Stimulated activated CD4-positive, alpha-beta T cell treated with anti-CD3 and anti-CD28 coated beads, Interleukin-4, amount 100 ng/mL, for 4 hours (primary cell): Measurements from ENCODE around the gene EFCAB6.

Experiments used
- DNase-seq, 2 experiments: peaks; one replicate each; pipeline ENCODE4 v3.0.0-alpha.2; 2020

Gene EFCAB6

GRCh38 chr22:43847376-43848289, 35.5 kb upstream of the EFCAB6 start:
- DNase-seq = no peak

- DNase-seq = no peak
These were observed 34.9 kb upstream of the EFCAB6 start for GRCh38 chr22:43846966-43847365.

GRCh38 chr22:43845981-43846380, 33.9 kb upstream of the EFCAB6 start:
- DNase-seq = no peak

- DNase-seq = no peak
These were observed 32.7 kb upstream of the EFCAB6 start for GRCh38 chr22:43844560-43845545.

- DNase-seq = no peak
These were observed 31.9 kb upstream of the EFCAB6 start for GRCh38 chr22:43843783-43844530.

- no peak for DNase-seq
These were observed 29.6 kb upstream of the EFCAB6 start for GRCh38 chr22:43841742-43842141.

GRCh38 chr22:43840851-43841250, 28.7 kb upstream of the EFCAB6 start:
- no peak for DNase-seq

GRCh38 chr22:43840431-43840830, 28.3 kb upstream of the EFCAB6 start:
- DNase-seq = no peak

GRCh38 chr22:43839781-43840180, 27.7 kb upstream of the EFCAB6 start:
- DNase-seq = no peak

- no peak for DNase-seq
These were observed 26.6 kb upstream of the EFCAB6 start for GRCh38 chr22:43838571-43839307.

GRCh38 chr22:43838161-43838560, 26.1 kb upstream of the EFCAB6 start:
- no peak for DNase-seq

- no peak for DNase-seq
These were observed 25.6 kb upstream of the EFCAB6 start for GRCh38 chr22:43837666-43838065.

- no peak for DNase-seq
These were observed 23.6 kb upstream of the EFCAB6 start for GRCh38 chr22:43835736-43836135.

GRCh38 chr22:43835166-43835565, 23.1 kb upstream of the EFCAB6 start:
- no peak for DNase-seq

GRCh38 chr22:43833286-43834240, 21.5 kb upstream of the EFCAB6 start:
- DNase-seq = no peak

GRCh38 chr22:43832393-43833265, 20.5 kb upstream of the EFCAB6 start:
- no peak for DNase-seq

GRCh38 chr22:43831561-43832392, 19.7 kb upstream of the EFCAB6 start:
- no peak for DNase-seq

GRCh38 chr22:43830931-43831560, 18.9 kb upstream of the EFCAB6 start:
- DNase-seq = no peak
